HG03439 (cell line): ENCODE data around the gene CTBP1.
"Not testable (repeated sequence)": the region's sequence is repeated elsewhere in the genome, so short reads cannot be mapped to it uniquely, and the experiment has no call there.

Source experiments
- ATAC-seq: cut with Tn5 transposase; IDR thresholded peaks from one replicate; pipeline ENCODE4 v1.9.1; 2021; ENCODE audit warnings: mild to moderate bottlenecking, moderate library complexity; ENCODE audit not compliant: unreplicated experiment

Gene CTBP1

DNA sequence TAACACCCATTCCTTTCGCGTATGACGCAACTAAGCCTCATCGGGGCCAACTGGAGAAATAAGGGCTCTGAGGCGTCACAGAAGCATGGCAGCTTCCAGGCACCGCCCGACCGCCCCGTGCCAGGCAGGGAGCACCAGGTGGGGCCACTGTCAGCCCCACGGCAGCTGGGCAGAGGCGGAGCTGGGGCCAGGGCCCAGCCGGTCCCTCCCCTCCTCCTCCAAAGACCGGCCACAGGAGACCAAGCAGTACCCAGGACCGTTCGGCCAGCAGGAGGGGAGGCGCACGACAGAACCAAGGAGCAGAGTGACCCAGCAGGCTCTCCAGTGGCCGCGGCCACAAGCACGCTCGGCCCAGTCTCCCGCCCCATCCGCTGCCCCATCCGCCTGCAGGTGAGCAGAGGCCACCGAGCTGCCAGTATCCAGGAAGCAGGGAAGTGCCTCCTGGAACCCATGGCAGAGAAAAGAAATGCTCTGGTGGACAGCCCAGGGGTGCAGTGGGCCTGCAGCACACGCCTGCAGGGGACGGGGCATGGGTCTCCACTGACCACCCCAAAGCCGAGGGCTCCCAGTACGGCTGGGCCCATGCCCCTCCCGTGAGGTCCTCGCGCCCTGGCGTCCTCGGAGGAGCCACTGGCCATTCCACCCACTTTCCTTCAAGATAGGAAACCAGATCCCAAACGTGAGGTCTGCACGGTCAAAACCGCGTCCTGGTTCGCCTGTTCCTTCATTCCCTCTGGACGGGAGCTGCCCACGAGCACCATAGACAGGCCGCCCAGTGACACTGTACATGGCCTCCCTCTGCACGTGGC, 9.6 kb downstream of the CTBP1 start:
- ATAC-seq, result no peak

DNA sequence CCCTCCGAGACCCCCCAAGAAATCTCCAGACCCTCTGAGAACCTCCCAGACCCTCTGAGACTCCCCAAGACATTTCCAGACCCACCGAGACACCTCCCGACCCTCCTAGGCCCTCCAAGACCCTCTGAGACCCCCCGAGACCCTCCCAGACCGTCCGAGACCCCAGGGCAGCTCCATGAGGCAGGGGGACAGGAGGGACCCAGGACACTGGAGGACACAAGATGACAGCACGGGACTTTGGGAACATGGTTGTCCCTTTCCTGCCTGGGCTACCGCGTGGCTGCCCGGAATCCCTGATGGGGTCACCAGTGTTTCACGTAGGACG, 10.3 kb downstream of the CTBP1 start:
- no peak for ATAC-seq

DNA sequence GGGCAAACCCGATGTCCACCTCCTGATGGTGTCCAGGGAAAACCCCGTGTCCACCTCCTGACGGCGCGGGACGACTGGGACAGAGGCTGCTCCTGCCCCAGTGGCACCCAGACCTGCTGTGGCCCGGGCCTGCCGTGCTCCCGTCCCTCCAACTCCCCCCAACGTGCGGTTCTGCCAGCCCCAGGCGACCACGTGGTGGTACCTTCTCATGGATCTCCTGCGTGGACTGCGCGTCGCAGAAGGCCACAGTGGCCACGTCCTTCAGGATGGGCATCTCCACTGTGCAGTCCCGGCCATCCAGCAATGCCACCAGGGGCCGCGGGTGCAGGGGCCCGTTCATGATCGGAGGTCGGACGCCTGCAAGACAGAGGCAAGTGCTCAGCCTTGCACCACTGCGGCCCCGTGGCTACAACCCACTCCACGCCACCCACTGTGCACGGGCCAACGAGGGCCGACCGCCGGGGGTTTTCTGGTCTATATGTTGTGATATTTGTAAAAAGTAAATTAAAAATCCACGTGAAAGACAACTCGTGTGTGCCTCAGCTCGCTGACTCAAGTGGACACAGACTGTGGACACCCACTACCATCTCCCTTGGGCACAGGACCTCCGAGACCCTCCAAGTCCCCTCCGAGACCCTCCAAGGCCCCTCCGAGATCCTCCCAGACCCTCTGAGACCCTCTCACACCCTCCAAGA, 10.8 kb downstream of the CTBP1 start:
- ATAC-seq, result no peak

DNA sequence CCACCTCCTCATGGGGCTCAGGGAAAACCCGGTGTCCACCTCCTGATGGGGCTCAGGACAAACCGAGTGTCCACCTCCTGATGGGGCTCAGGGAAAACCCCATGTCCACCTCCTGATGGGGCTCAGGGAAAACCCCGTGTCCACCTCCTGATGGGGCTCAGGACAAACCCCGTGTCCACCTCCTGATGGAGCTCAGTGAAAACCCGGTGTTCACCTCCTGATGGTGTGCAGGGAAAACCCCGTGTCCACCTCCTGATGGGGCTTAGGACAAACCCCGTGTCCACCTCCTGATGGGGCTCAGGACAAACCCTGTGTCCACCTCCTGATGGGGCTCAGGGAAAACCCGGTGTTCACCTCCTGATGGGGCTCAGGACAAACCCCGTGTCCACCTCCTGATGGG, 11.7 kb downstream of the CTBP1 start:
- not testable (repeated sequence) for ATAC-seq

DNA sequence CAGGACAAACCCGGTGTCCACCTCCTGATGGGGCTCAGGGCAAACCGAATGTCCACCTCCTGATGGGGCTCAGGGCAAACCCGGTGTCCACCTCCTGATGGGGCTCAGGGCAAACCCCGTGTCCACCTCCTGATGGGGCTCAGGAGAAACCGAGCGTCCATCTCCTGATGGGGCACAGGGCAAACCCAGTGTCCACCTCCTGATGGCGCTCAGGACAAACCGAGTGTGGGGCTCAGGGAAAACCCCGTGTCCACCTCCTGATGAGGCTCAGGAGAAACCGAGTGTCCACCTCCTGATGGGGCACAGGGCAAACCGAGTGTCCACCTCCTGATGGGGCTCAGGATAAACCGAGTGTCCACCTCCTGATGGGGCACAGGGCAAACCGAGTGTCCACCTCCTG, 12.1 kb downstream of the CTBP1 start:
- not testable (repeated sequence) for ATAC-seq

DNA sequence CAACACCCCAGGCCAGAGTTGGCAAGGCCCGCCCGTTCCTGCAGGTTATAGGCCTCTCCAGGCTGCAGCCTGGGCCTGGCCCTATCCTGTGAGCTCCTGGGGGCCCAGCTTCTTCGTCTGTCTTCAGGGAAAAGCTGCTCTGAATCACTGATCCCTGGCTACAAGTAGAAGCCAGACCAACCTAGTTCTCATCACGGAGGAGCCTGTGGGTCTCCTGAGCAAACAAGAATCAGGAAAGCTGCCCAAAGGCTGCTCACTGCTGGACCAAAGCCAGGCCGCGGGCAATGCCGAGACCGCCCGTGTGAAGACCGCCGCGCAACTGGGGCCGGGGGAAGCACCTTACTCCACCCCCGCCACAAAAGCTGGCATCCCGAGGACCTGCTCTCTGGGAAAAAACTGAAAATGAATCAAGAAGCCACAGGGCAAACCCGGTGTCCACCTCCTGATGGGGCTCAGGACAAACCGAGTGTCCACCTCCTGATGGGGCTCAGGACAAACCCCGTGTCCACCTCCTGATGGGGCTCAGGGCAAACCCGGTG, 12.8 kb downstream of the CTBP1 start:
- ATAC-seq, result no peak

DNA sequence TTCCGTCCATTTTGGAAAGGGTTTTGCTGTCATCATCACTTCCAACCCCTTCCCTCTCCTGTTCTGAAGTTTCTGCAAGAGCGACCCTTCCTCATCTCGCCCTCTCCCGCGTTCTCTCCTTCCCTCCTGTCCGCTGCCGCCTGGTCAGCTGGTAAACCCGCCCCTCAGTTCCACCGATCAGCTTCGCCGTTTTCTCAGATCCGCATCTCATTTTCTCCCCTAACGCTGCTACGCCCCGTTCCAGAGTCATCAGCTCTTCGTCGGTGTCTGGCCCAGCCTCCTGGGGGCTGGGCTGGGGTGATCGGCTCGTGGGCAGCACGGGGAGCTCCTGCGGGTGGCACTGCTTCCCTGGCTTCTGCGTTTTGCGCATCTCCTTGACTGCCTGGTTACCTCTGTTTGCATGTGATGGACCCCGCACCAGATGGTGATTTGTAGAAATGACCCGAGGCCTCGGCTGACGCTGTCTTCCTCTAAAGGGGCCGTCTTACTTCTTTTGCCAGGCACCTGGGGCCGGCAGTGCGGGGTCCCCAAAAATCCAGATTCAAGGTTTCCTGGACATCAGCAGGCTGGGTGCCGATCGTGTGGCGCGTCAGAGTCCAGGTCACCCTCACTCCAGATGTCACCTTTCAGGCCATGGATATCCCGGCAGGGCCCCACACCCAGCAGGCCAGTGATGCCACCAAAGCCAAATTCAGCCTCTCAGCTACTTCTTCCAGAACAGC, 13.4 kb downstream of the CTBP1 start:
- no peak for ATAC-seq

DNA sequence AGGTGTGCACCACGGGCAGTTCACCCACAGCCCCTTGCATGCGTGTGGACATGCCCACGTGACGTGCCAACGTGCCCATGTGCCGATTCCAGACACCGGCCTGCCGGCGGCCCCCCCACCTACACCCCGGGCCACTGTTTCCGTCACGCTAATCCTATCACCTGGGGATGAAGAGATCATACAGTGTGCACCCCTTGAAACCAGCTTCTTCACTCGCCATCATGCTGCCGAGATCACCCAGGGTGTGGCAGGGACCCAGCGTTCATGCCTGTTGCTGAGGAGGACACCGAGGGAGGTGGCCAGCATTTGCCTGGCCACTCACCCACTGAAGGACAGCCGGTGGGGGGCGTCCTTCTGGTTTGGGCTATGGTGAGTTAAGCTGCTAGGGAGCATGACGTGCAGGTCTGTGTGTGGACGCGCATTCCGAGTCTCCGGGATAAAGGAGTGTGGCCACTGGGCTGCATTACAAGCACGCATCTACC, 14.1 kb downstream of the CTBP1 start:
- ATAC-seq, result no peak

DNA sequence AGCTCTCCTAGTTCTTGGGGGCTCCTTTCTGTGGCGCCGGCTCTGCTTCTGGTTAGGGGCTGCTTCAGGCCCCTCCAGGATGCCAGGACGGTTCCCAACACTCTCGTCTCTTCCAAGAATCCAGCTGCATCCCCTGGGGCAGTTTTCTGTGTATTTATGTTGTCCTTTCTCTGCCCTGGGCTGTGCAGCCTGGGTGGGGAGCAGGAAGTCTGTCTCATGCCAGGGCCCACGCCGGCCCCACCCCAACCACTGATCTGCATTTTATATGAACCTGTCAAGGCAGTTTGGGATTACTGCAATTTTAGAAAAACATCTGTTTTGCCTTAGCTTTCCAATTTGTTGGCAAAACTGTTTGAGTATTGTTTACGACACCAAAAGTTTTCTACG, 14.6 kb downstream of the CTBP1 start:
- no peak for ATAC-seq

DNA sequence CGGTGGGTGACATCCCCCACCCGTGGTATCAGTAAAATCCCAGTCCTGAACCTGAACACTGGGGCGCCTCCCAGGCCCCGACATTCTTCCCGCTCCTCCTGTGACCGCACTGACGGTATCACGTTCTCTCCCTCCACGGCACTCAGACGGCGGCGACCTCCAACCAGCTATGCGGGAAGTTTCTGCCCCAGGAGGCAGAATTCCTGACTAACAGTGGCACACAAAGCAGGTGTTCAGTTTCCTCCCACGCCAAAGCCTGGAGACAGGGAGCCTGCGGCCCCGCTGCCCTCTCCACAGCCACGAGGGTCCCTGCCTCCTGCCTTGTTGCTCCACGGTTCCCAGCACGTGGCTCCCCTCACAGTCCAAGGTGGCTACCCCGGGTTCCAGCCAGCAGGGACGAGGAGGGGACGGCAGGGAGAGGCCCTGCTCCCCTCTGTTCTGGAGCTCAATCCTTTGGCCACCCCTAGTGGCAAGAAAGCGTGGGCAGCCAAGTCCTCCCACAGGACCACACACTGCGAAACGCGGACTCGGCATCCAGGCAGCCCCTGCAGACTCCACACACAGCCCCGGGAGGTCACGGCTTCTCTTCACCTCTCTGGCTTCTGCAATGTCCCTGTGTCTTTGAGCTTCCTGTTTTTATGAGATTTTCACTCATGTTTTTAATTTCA, 15.2 kb downstream of the CTBP1 start:
- ATAC-seq, result no peak

DNA sequence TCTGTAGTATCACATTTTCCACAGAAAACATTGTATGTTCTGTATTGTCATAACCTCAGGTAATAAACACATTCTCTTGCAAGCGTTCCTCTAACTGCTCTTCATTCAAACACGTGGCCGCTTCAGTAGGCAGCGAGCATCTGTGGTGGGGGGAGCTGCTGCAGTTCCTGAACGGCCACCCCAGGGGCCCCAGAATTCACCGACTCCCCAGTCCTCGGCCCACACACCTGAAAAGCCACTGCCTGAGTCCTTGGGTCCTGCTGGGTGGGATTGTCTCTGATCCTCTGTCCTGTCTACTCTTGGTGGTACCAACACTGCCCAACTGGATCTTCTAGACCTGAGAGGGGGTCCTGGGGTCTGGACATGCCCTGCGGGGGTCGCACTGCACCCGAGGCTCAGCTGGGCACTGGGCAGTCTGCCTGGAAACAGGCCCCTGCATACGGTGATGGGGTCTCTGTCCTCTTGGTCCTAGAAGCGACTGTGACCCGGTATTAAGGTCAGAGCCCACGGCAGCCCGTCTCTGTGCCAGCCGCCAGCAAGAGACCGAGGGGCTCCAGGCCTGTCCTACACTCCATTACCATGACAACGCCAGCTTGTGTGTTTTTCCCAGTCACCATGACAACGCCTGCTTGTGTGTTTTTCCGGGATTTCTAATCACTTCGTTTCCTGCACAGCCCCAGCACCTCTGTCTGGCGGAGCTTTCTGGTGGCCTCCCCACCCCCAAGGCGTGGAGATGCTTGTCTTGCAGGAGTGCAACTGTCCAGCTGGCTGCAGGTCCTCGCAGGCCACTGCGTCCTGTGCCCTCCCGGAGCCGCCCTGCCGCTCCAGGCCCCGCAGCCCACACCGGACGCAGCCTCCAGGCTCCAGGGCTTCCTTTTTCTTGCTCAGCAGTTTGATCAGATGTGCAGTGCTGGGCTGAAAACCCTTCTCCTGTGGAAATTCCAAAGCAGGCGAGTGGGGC, 16.0 kb downstream of the CTBP1 start:
- ATAC-seq, result no peak

DNA sequence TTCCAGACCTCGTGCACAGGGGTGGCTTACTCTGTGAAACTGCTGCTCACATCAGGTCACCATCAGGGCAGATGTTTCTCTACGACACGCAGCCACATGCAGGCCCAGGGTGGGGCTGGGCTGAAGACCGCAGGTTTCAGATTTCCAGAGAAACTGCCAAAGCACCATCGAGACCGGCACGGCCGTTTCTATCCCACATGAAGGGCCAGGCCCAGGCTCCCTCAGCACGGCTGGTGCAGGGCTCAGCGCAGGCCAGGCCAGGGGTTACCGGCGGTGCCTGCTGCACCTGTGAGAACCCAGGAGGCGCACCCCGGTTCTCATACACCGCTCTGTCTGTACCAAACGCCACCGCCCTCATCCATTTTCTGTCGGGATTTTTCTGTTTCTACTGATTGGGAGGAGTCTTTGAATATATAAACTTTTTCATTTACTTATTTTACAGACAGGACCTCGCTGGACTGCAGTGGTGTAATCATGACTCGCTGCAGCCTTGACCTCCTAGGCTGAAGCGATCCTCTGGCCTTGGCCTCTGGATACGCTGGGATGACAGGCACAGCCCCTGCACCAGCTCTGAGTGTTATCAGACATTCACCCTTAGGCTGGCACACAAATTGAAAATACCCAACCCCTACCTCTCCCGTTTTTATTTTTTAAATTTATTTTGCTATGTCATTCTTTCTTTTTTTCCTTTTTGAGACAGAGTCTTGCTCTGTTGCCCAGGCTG, 17.1 kb downstream of the CTBP1 start:
- ATAC-seq, result no peak

DNA sequence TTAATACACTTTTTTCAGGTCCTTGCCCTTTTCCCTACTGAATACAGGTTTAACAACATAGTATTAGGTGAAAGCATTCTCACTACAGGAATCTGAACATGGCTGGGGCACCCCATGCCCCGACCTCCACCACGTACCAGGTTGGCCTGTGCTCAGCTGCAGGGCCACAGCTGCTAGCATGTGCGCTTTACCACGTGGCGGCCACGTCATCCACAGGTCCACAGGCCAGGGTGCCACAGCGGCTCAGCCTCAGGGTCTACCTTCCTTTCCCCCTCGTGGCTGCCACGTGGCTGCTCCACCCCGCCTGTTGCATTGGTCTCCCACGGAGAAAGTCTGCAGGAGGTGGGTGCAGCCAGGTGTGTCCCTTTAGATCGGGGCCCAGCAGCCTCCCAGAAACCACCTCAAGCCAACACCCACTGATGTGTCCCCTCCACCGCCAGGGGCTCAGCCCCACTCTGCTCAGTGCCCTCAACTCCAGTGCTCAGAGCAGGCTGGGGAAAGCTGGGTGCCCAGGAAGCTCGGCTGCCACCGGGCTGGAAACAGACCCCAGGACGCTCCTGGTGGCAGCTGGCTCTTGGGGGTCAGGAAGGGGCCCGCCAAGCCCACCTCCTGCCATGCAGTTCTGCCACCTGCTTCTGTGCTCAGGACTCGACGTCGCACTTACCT, 17.8 kb downstream of the CTBP1 start:
- ATAC-seq, result no peak

DNA sequence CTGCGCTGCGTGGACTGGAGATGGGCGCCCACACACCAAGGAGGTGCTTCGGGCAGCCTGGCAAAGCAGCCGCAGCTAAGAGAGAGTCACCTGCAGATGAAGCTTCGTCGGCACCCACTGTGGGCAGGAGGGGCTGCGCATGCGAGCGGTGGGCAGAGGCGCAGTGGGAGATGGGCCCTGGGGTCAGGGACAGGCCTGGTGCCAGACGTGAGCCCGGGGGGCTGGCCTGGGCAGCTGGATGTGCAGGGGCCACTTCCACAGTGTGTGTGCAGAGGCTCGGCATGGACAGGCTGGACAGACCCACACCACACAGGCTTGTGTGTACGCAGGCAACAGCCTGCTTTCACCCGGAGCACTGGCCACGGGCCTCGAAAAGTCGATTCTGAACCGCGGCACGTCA, 18.6 kb downstream of the CTBP1 start:
- no peak for ATAC-seq

DNA sequence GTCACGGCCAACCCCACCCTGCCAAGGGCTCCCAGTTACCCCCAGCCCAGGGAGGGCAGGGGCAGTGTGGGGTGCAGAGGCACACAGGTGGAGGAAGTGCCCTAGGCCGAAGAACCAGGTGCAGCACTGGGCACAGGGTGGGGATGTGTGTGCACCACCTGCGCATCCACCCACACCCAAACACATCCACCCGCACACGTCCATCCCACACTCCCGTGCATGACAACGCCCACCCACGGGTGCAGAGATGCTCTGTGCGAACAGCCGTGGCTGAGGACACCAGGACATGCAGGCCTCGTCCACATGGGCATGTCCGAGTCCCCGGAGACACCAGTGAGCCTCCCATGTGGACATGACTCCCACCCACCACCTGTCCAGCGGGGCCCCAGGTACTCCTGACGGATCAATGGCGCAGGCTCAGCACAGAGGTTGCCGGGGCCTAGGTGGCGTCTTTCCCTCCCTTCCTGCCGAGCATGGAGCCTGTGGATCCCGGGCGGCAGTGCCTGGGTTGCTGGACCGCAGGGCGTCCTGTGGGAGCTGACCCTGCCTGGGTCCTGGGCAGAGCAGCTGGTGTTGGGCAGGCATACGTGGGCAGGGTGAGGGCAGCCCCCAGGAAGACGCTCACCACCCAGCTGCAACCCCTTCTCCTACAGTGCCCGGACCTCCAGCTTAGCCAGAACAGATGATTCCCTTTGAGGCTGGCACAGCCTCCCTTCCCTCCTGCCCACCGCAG, 19.6 kb downstream of the CTBP1 start:
- no peak for ATAC-seq

DNA sequence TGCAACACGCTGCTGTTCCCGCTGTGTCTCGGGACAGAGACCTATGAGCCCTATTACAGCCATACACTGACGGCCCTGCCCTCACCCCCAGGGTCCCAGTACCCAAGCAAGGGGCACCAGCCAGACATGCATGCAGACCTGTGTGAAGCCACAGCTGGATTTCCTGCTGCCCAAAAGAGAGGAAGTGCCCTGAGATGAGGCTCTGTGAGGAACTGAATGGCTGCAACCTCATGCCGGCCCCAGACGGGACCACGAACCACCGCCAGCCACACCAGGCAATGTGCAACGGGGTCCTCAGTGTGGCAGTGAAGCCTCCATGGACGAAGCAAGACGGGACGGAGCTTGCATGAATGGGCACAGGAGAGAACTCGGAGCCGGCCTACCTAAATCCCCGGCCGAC, 21.1 kb downstream of the CTBP1 start:
- no peak for ATAC-seq

DNA sequence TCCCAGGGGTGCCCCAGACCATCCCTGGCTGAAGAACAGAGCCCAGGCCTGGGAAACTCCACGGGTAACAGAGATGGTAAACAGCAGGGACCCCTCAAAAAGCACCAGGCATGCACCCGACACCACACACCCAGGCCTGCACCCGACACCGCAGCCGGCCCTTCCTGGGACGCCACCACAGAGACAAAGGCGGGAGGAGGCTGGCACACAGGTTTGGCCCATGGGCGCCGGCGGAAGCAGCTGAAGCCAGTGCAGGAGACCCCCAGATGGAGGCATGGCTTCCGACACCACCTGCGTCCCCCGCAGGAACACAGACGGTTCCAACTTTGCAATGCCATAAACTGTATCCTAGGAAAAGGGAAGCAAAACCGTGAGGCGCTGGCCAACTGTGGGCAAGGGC, 22.3 kb downstream of the CTBP1 start:
- ATAC-seq, result no peak

DNA sequence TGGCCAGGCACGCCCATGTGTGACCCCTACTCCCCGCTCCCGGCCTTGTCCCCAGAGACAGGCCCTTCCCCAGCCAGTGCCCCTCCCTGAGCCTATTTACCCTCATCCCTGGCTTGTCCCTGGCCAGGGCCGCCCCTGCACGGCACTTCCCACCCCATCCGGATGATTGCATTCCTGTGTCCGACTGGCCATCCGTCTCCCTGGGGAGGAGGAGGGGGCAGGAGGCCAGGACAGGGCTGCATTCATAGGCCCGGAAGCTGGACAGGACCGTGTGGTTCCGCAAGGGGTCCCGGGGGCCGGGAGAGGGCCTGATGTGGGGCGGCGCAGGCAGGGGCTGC, 22.8 kb downstream of the CTBP1 start:
- ATAC-seq, result no peak
